Esophagus muscularis mucosa (tissue), 4 donors: ENCODE measurements around the gene GAS7.

Experiments
- EP300 ChIP-seq: sonication (generic); formaldehyde crosslinking; IDR thresholded peaks from one replicate; pipeline ENCODE4 v1.6.1; 2017; ENCODE audit warnings: antibody characterized with exemption
- POLR2A ChIP-seq: fragments of 450-650 bp; IDR thresholded peaks from one replicate; pipeline ENCODE4 v1.6.1; 2017; ENCODE audit warnings: antibody characterized with exemption, moderate library complexity, mild to moderate bottlenecking, low read depth
- POLR2AphosphoS5 ChIP-seq, 2 donors: sonication (generic); formaldehyde crosslinking; IDR thresholded peaks; one replicate each; pipeline ENCODE4 v1.6.1; 2017; ENCODE audit warnings: antibody characterized with exemption in 2 of 2
- TF ChIP-seq, protein P1 (sequence below), 3 experiments: fragments of 200-600 bp in 2 of 3; fragments of 450-650 bp in 1 of 3; sonication (generic) in 2 of 3; IDR thresholded peaks; one replicate each; pipeline ENCODE4 v1.5.1; 2017 to 2019; ENCODE audit warnings: antibody characterized with exemption in 3 of 3, mild to moderate bottlenecking in 2 of 3, moderate library complexity in 1 of 3

DNA sequence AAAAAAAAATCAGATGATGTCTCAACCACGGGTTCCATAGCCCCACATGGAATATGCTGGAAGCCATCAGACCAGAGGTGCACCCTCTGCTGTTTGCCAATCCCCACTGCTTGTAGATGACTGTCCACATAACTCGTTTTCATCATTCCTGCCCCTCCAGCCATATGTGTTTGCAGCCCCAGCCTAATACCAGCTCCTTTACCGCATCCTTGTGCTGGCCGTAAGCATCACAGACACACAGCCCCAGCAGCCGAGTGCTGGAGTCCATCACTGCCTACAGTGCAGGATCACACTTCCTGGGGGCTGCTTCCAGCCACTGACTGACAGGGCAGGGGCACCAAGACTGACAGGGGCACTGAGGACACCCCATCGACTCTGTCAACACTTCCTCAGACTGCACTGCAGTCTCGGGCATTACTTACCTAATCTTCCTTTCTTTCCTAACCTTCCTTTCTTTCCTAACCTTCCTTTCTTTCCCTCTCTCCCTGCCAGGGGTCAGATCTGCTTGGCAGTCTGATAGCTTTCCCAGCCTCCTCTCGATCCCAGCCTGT lies 298.3 kb downstream of the GAS7 start:
- TF ChIP-seq, protein P1, sequence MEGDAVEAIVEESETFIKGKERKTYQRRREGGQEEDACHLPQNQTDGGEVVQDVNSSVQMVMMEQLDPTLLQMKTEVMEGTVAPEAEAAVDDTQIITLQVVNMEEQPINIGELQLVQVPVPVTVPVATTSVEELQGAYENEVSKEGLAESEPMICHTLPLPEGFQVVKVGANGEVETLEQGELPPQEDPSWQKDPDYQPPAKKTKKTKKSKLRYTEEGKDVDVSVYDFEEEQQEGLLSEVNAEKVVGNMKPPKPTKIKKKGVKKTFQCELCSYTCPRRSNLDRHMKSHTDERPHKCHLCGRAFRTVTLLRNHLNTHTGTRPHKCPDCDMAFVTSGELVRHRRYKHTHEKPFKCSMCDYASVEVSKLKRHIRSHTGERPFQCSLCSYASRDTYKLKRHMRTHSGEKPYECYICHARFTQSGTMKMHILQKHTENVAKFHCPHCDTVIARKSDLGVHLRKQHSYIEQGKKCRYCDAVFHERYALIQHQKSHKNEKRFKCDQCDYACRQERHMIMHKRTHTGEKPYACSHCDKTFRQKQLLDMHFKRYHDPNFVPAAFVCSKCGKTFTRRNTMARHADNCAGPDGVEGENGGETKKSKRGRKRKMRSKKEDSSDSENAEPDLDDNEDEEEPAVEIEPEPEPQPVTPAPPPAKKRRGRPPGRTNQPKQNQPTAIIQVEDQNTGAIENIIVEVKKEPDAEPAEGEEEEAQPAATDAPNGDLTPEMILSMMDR (IDR thresholded peaks at IDR 0.05): no peak
- TF ChIP-seq POLR2A (no peak), POLR2AphosphoS5 (IDR thresholded peaks at IDR 0.05) (no peak), EP300 (no peak)
